ENCODE results near the gene ENTPD2.

ENTPD2 gene

DNA sequence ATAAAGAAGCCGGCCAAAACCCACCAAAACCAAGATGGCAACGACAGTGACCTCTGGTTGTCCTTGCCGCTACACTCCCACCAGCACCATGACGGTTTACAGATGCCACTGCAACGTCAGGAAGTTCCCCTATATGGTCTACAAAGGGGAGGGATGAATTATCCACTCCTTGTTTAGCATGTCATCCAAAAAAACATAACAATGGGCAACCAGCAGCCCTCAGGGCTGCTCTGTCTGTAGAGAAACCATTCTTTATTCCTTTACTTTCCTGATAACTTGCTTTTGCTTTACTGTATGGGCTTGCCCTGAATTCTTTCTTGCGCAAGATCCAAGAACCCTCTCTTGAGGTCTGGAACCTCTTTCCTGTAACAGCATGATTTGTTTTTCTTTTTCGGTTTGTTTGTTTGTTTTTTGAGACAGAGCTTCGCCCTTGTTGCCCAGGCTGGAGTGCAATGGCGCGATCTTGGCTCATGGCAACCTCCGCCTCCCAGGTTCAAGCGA is 21.5 kb upstream of the ENTPD2 start:
- no peak for TF ChIP-seq CTCF (IDR thresholded peaks at IDR 0.05; ENCODE audit: insufficient read depth, low read length, poor library complexity, severe bottlenecking)
- no peak for TF ChIP-seq EZH2phosphoT487 (conservative IDR thresholded peaks at IDR 0.05; ENCODE audit: low read length)
- no peaks in the 10 kb centered on the region for H3K9me2 ChIP-seq (replicated peaks; ENCODE audit: insufficient read depth, low read length)
- H3K36me3 ChIP-seq (ENCODE audit: low read length), result no peaks in the 10 kb centered on the region
- no peak overlapping the region for H3K27ac ChIP-seq (ENCODE audit: low read depth, low read length)
- no peak overlapping the region for H3K4me2 ChIP-seq (ENCODE audit: low read depth, low read length, poor library complexity, severe bottlenecking)
- H3K9ac ChIP-seq (ENCODE audit: low read length), result no peak overlapping the region
- no peak overlapping the region for H2AFZ ChIP-seq (ENCODE audit: low read depth, low read length, severe bottlenecking)
- H4K20me1 ChIP-seq (ENCODE audit: low read depth, low read length), result no peaks in the 10 kb centered on the region
- no peaks in the 10 kb centered on the region for H3K27me3 ChIP-seq (ENCODE audit: low read length)
- no peak overlapping the region for H3K4me3 ChIP-seq (ENCODE audit: insufficient read depth, low read length, poor library complexity, severe bottlenecking)
- peaks cover 17% of the 10 kb centered on the region; the same call in 1 of the 2 replicates for H3F3A ChIP-seq (ENCODE audit: insufficient read depth)
- peaks cover 11% of the 10 kb centered on the region; the same call in 1 of the 2 replicates for H3K79me2 ChIP-seq (ENCODE audit: insufficient read depth, low read length)
- H3K9me3 ChIP-seq (ENCODE audit: insufficient read depth, low read length), result no peaks in the 10 kb centered on the region

GRCh38 chr9:137074657-137075274 is 20.9 kb upstream of the ENTPD2 start:
- no peak for TF ChIP-seq EZH2phosphoT487 (conservative IDR thresholded peaks at IDR 0.05; ENCODE audit: low read length)
- no peak for TF ChIP-seq CTCF (IDR thresholded peaks at IDR 0.05; ENCODE audit: insufficient read depth, low read length, poor library complexity, severe bottlenecking)
- Histone ChIP-seq H4K20me1 (ENCODE audit: low read depth, low read length) (no peaks in the 10 kb centered on the region), H2AFZ (ENCODE audit: low read depth, low read length, severe bottlenecking) (no peak overlapping the region), H3K79me2 (ENCODE audit: insufficient read depth, low read length) (peaks cover 11% of the 10 kb centered on the region; the same call in 1 of the 2 replicates), H3K36me3 (ENCODE audit: low read length) (no peaks in the 10 kb centered on the region), H3K9ac (ENCODE audit: low read length) (no peak overlapping the region), H3K9me3 (ENCODE audit: insufficient read depth, low read length) (no peaks in the 10 kb centered on the region), H3K27ac (ENCODE audit: low read depth, low read length) (no peak overlapping the region), H3K4me3 (ENCODE audit: insufficient read depth, low read length, poor library complexity, severe bottlenecking) (no peak overlapping the region), H3F3A (ENCODE audit: insufficient read depth) (peaks cover 17% of the 10 kb centered on the region; the same call in 1 of the 2 replicates), H3K4me2 (ENCODE audit: low read depth, low read length, poor library complexity, severe bottlenecking) (no peak overlapping the region), H3K9me2 (replicated peaks; ENCODE audit: insufficient read depth, low read length) (no peaks in the 10 kb centered on the region), H3K27me3 (ENCODE audit: low read length) (no peaks in the 10 kb centered on the region)

GRCh38 chr9:137073992-137074399 is 20.1 kb upstream of the ENTPD2 start:
- Histone ChIP-seq H3K4me3 (ENCODE audit: insufficient read depth, low read length, poor library complexity, severe bottlenecking) (no peak overlapping the region), H3K79me2 (ENCODE audit: insufficient read depth, low read length) (peaks cover 19% of the 10 kb centered on the region), H3F3A (ENCODE audit: insufficient read depth) (peaks cover 17% of the 10 kb centered on the region), H4K20me1 (ENCODE audit: low read depth, low read length) (no peaks in the 10 kb centered on the region), H3K9ac (ENCODE audit: low read length) (no peak overlapping the region), H2AFZ (ENCODE audit: low read depth, low read length, severe bottlenecking) (no peak overlapping the region), H3K27ac (ENCODE audit: low read depth, low read length) (no peak overlapping the region), H3K9me2 (replicated peaks; ENCODE audit: insufficient read depth, low read length) (no peaks in the 10 kb centered on the region), H3K27me3 (ENCODE audit: low read length) (no peaks in the 10 kb centered on the region), H3K4me2 (ENCODE audit: low read depth, low read length, poor library complexity, severe bottlenecking) (no peak overlapping the region), H3K36me3 (ENCODE audit: low read length) (no peaks in the 10 kb centered on the region), H3K9me3 (ENCODE audit: insufficient read depth, low read length) (no peaks in the 10 kb centered on the region)
- TF ChIP-seq EZH2phosphoT487 (conservative IDR thresholded peaks at IDR 0.05; ENCODE audit: low read length) (no peak), CTCF (IDR thresholded peaks at IDR 0.05; ENCODE audit: insufficient read depth, low read length, poor library complexity, severe bottlenecking) (no peak)
